ENCODE data around the gene CCZ1B. TPM values are rescaled to one million over a fixed set of nuclear protein-coding genes. Genes with fewer than 3 reads are reported as not detected.
"Not testable (repeated sequence)": the region's sequence is repeated elsewhere in the genome, so short reads cannot be mapped to it uniquely, and the experiment has no call there.

Gene CCZ1B
- total and polyA plus RNA-seq, 2 experiments from 2014 or later: 19.8 to 36.5 TPM

DNA sequence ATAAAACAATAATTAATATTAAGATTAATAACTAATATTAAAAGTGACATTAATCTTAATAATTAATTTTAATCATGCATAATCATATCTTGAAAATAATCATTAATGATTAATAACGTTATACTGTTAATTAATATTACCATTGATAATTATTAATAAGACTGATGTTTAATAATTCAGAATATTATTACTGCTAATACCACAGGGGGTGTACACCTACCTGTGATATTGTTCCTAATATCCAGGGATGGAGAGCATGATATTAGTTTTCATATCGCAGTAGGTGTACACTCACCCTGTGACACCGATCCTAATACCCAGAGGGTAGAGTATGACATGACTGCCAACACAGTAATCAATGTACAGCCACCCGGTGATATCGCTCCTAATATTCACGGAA is 23.1 kb upstream of the CCZ1B start:
- H3K36me3 ChIP-seq; H3K4me1 ChIP-seq (ENCODE audit: low read depth); H3K27ac ChIP-seq; H3K4me3 ChIP-seq; H3K9me3 ChIP-seq (ENCODE audit: low read depth); H3K27me3 ChIP-seq; DNase-seq (ENCODE audit: low read depth in 1 of 2, low spot score in 1 of 2): not testable (repeated sequence)

DNA sequence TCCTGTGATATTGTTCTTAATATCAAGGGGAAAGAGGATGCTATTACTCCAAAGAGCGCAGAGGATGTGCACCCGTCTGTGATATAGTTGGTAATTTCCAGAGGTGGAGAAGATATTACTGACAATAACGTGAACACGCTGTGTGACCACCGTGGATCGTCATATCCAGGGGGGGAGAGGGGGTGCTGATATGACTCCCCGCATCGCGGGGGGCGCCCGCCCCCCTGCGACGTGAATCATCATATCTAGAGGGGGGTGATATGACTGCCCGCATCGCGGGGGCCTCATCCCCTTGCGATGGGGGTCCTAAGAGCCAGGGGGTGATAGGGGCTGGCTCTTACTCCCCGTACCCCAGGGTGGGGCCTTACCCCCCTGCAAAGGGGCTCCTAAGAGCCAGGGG is 21.7 kb upstream of the CCZ1B start:
- H3K4me1 ChIP-seq (ENCODE audit: low read depth); DNase-seq (ENCODE audit: low read depth in 1 of 2, low spot score in 1 of 2); H3K27ac ChIP-seq; H3K36me3 ChIP-seq; H3K9me3 ChIP-seq (ENCODE audit: low read depth); H3K4me3 ChIP-seq; H3K27me3 ChIP-seq: not testable (repeated sequence)

DNA sequence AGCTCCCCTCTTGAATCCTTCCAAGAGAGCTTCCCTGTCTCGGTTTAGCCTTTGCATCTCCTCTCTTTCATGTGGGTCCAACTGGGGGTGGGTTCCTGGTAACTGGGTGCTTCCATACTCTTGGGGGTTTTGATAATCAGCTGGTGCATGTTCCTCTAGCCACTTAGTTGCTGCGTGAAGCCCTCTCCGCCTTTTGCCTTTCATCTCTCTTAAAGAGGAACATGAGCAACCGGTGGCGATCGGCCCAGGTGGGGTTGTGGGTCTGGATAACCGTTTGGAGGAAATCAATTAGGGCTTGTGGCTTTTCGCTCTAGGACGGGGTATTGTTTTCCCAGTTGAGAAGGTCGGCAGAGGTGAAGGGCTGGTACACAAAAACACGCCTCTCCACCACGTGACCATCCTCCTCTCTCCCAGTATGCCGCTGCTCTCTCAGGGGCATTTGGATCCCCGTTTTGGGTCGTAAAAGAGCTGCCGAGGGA is 19.9 kb upstream of the CCZ1B start:
- not testable (repeated sequence) for H3K4me1 ChIP-seq (ENCODE audit: low read depth); H3K27me3 ChIP-seq; H3K36me3 ChIP-seq; H3K4me3 ChIP-seq; DNase-seq (ENCODE audit: low read depth in 1 of 2, low spot score in 1 of 2); H3K9me3 ChIP-seq (ENCODE audit: low read depth); H3K27ac ChIP-seq

DNA sequence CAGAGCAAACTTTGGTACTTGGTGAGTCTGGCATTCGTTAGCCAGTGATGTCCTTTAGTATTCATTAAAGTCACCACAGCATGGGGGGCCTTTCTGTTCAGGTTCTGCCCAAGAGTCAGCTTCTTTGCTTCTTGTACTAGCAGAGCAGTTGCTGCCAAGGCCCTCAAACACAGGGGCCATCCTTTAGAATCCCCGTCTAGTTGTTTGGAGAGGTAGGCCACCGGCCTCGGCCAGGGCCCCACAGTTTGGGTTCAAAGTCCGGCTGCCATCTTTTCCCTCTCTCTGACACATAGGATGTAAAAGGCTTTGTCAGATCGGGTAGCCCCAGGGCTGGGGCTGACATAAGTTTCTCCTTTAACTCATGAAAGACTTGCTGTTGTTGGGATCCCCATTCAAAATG is 17.6 kb upstream of the CCZ1B start:
- not testable (repeated sequence) for H3K9me3 ChIP-seq (ENCODE audit: low read depth); H3K4me3 ChIP-seq; H3K27ac ChIP-seq; H3K36me3 ChIP-seq; DNase-seq (ENCODE audit: low read depth in 1 of 2, low spot score in 1 of 2); H3K4me1 ChIP-seq (ENCODE audit: low read depth)
- peaks cover 22% of the 10 kb centered on the region for H3K27me3 ChIP-seq

DNA sequence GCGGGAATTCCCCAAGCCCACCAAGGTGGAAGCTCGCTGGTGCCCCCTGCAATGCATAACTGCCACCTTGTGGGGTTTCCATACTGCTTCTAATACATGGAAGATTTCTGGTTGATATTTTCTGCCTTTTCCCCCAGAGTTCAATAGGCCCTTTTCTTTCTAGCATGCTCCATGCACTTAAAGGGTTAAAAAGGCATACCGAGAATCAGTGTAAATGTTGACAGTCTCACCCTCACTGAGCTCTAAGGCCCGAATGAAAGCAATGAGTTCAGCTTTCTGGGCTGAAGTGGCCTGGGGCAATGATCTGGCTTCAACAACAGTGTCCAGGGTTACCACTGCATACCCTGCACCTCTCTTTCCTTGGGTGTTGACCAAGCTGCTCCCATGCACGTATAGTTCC is 17.0 kb upstream of the CCZ1B start:
- H3K4me3 ChIP-seq; H3K36me3 ChIP-seq; DNase-seq (ENCODE audit: low read depth in 1 of 2, low spot score in 1 of 2); H3K27ac ChIP-seq; H3K9me3 ChIP-seq (ENCODE audit: low read depth); H3K4me1 ChIP-seq (ENCODE audit: low read depth): not testable (repeated sequence)
- H3K27me3 ChIP-seq: peaks cover 20% of the 10 kb centered on the region

DNA sequence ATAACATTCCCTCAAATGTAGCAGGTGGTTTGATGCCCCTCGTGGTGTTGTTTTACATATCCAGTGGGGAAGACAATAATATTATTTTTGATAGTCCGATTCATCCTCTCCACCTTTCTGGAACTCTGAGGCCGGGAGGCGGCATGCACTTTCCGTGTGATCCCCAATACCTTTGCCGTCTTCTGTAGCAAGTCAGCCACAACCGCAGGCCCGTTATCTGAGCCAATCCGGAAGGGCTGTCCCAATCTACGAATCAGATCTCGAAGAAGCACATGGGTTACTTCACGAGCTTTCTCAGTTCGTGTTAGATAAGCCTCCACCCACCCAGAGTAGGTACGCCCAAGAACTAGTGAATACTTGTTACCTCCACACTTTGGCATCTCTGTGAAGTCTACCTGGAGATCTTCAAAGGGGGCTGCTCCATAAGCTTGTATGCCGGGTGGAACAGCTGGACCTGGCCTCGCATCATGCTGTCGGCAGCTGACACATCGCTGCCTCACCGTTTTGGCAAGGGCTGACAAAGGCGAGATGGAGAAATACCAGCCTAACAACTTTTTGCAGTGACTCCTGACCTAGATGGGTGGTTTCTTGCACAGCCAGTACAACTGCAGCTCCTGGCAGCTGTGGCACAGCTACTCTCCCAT is 16.3 kb upstream of the CCZ1B start:
- not testable (repeated sequence) for H3K27ac ChIP-seq; DNase-seq (ENCODE audit: low read depth in 1 of 2, low spot score in 1 of 2); H3K4me3 ChIP-seq; H3K4me1 ChIP-seq (ENCODE audit: low read depth); H3K9me3 ChIP-seq (ENCODE audit: low read depth); H3K36me3 ChIP-seq
- peaks cover 15% of the 10 kb centered on the region for H3K27me3 ChIP-seq

DNA sequence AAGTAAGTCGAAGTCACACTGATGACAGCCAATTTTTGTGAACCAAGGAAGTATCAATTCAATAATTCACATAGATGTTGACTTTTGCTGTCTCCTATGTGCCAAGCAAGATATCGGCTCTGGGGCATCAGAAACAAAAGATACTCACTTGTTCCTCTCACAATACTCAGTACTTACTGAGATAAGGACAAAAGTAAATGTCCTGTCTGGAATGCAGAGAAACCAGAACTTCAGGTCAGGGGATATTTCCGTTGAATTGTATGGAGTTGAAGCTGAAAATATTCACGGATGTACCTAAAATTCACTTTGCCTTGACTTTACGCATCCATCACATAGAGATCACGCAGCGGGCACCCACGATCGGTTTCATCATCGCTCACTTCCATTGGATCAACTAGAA is 11.0 kb upstream of the CCZ1B start:
- not testable (repeated sequence) for H3K9me3 ChIP-seq (ENCODE audit: low read depth); H3K4me3 ChIP-seq; H3K27ac ChIP-seq; H3K36me3 ChIP-seq; H3K4me1 ChIP-seq (ENCODE audit: low read depth); DNase-seq (ENCODE audit: low read depth in 1 of 2, low spot score in 1 of 2)
- peaks cover 49% of the 10 kb centered on the region for H3K27me3 ChIP-seq

DNA sequence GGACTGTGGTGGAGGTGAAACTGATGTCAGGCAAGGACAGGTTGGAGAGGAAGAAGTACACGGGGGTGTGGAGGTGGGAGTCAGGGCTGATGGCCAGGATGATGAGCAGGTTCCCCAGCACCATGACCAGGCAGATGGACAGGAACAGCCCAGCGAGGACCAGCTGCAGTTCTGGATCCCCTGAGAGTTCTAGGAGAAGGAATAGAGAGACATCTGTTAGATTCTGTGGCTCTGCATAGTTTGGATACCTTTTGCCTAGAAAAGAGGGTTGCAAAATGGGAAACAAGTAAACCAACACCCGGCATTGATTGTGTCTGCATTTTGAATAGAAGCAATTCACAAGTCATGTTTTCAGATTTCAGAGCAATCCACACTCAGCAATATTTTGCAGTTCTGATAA is 9.4 kb upstream of the CCZ1B start:
- H3K36me3 ChIP-seq; H3K9me3 ChIP-seq (ENCODE audit: low read depth): not testable (repeated sequence)

DNA sequence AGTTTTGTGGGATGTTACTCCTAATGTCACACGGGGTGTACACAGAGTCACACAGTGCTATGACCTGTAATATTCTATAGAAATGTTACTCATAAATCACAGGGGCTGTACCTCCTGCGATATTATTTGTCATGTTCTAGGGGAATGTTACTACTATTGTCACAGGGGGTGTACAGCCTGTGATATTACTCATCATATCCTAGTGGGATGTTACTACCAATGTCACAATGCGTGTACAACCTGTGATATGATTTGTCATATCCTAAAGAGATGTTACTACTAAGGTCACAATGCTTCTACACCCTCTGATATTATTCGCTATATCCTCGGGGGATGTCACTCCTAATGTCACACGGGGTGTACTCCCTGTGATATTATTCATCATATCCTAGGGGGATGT is 7.6 kb upstream of the CCZ1B start:
- Histone ChIP-seq H3K4me3 (no peak overlapping the region), H3K27me3 (peaks cover 57% of the 10 kb centered on the region), H3K36me3 (no peaks in the 10 kb centered on the region), H3K27ac (no peak overlapping the region), H3K9me3 (ENCODE audit: low read depth) (no peaks in the 10 kb centered on the region), H3K4me1 (ENCODE audit: low read depth) (no peaks in the 10 kb centered on the region)
- no peak for DNase-seq (ENCODE audit: low read depth in 1 of 2, low spot score in 1 of 2)
- TF ChIP-seq, protein P1, sequence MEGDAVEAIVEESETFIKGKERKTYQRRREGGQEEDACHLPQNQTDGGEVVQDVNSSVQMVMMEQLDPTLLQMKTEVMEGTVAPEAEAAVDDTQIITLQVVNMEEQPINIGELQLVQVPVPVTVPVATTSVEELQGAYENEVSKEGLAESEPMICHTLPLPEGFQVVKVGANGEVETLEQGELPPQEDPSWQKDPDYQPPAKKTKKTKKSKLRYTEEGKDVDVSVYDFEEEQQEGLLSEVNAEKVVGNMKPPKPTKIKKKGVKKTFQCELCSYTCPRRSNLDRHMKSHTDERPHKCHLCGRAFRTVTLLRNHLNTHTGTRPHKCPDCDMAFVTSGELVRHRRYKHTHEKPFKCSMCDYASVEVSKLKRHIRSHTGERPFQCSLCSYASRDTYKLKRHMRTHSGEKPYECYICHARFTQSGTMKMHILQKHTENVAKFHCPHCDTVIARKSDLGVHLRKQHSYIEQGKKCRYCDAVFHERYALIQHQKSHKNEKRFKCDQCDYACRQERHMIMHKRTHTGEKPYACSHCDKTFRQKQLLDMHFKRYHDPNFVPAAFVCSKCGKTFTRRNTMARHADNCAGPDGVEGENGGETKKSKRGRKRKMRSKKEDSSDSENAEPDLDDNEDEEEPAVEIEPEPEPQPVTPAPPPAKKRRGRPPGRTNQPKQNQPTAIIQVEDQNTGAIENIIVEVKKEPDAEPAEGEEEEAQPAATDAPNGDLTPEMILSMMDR (IDR thresholded peaks at IDR 0.05; ENCODE audit: low read depth, low read length): no peak

More for the DNA sequence above, 9.4 kb upstream of the CCZ1B start:
- not testable (repeated sequence) for H3K27ac ChIP-seq; H3K4me3 ChIP-seq; H3K4me1 ChIP-seq (ENCODE audit: low read depth); DNase-seq (ENCODE audit: low read depth in 1 of 2, low spot score in 1 of 2)
- H3K27me3 ChIP-seq: peaks cover 59% of the 10 kb centered on the region

All from cardiac muscle cell (in vitro differentiated cells and primary cell).